Measurements from ENCODE around the gene CWC27.

DNA sequence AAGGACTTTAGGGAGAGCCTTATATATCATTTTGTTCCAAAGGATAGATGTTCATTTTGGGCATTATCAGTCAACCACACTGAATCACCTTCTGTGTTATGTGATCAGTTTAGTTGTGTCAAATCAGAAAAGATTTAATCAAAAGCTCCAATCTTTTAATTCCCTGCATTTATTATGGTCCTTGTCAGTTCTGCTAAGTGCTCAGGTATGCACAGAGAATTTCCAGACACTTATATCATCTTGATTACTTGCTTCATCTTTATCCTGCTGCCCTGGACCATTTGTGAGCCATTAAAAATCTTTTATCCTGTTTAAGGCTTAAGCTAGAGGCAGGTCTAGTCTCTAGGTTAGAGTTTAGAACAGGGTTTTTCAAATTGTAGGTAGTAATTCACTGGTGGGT lies 179.1 kb downstream of the CWC27 start:
- TF ChIP-seq POLR2AphosphoS5 (IDR thresholded peaks at IDR 0.05; ENCODE audit: low read depth, low read length) = no peak
- TF ChIP-seq POLR2A (IDR thresholded peaks at IDR 0.05; ENCODE audit: low read depth, low read length) = no peak
- TF ChIP-seq SPI1 (IDR thresholded peaks at IDR 0.05; ENCODE audit: low read depth, low read length) = no peak
- TF ChIP-seq TAF1 (IDR thresholded peaks at IDR 0.05; ENCODE audit: low read depth, low read length) = no peak
- no peak for TF ChIP-seq PAX5 (IDR thresholded peaks at IDR 0.05; ENCODE audit: insufficient read depth, low read length, severe bottlenecking)
- no peak for TF ChIP-seq POU2F2 (IDR thresholded peaks at IDR 0.05; ENCODE audit: low read depth, low read length)
